HCT116 (cell line): ENCODE data around the gene SOX18. TPM values are rescaled to one million over a fixed set of nuclear protein-coding genes. Genes with fewer than 3 reads are reported as not detected.

Source experiments
- ATAC-seq: fragments of 200-7000 bp; cut with Tn5 transposase; 2 replicates; pipeline ENCODE4 v1.9.1; 2020; ENCODE audit warnings: mild to moderate bottlenecking, moderate library complexity
- BruUV-seq: library from RNA; stranded (reverse); fragments of 400-500 nt; replicated peaks from 2 replicates; lab custom pipeline; 2021; lab: Mats Ljungman, UMichigan
- CTCF ChIA-PET: fragments of 300-600 bp; sonication (Branson Sonifier 250); formaldehyde crosslinking; loops from one replicate; lab custom pipeline; 2021; ENCODE audit warnings: antibody characterized with exemption; lab: Charles Lee
- POLR2A ChIA-PET: fragments of 300-600, 350-600 bp; sonication (Branson Sonifier 250); formaldehyde crosslinking; loops from one replicate; lab custom pipeline; 2021; ENCODE audit warnings: antibody characterized with exemption; lab: Charles Lee
- RAD21 ChIA-PET, 2 experiments: fragments of 300-600 bp; sonication (Branson Sonifier 250); formaldehyde crosslinking; loops; one replicate each; lab custom pipeline; 2023; ENCODE audit warnings: low total read pairs in 2 of 2; ENCODE audit not compliant: uncharacterized antibody in 2 of 2, unreplicated experiment in 2 of 2, low non-redundant PET in 1 of 2; lab: Charles Lee
- DNase-seq: peaks from one replicate; pipeline ENCODE4 v3.0.0-alpha.2; 2010; ENCODE audit warnings: low read depth, low spot score
- H2AFZ ChIP-seq: fragments of 200-600 bp; shearing (Covaris generic), sonication (generic); 2 replicates; pipeline ENCODE4 v1.6.1; 2017; ENCODE audit warnings: low read depth, mixed run types, mixed read lengths, antibody characterized with exemption, low read length; ENCODE audit not compliant: poor library complexity, severe bottlenecking
- H3K27ac ChIP-seq: 2 replicates; pipeline ENCODE4 v1.5.1; 2012; ENCODE audit warnings: low read depth, low read length
- H3K27me3 ChIP-seq: fragments of 200-600 bp; sonication (generic); 2 replicates; pipeline ENCODE4 v1.6.1; 2016; ENCODE audit warnings: mixed run types, low read length, mixed read lengths; ENCODE audit not compliant: insufficient read depth
- H3K36me3 ChIP-seq, 2 experiments: fragments of 200-500 bp in 1 of 2; fragments of 200-600 bp in 1 of 2; sonication (Bioruptor generic) in 1 of 2; sonication (generic) in 1 of 2; 2 replicates each; pipeline versions ENCODE4 v1.5.1 to v1.6.1; 2014 to 2016; ENCODE audit warnings: low read length in 2 of 2, inconsistent platforms in 1 of 2, mixed read lengths in 1 of 2, mixed run types in 1 of 2; ENCODE audit not compliant: insufficient read depth in 2 of 2, control insufficient read depth in 1 of 2
- H3K4me1 ChIP-seq, 2 experiments: fragments of 200-600 bp in 1 of 2; sonication (generic) in 1 of 2; 2 replicates each; pipeline versions ENCODE4 v1.5.1 to v1.6.1; 2012 to 2017; ENCODE audit warnings: low read length in 2 of 2, inconsistent platforms in 1 of 2, mild to moderate bottlenecking in 1 of 2, mixed read lengths in 1 of 2, mixed run types in 1 of 2, moderate library complexity in 1 of 2; ENCODE audit not compliant: insufficient read depth in 2 of 2, control insufficient read depth in 1 of 2
- H3K4me2 ChIP-seq: fragments of 200-600 bp; sonication (generic); 2 replicates; pipeline ENCODE4 v1.6.1; 2017; ENCODE audit warnings: mixed run types, low read length, mixed read lengths
- H3K4me3 ChIP-seq, 2 experiments: fragments of 200-600 bp in 1 of 2; sonication (generic) in 1 of 2; replicated peaks in 1 of 2; 2 replicates each; pipeline ENCODE4 v1.5.1; 2011 to 2016; ENCODE audit warnings: low read length in 2 of 2, control low read depth in 1 of 2, low read depth in 1 of 2, mild to moderate bottlenecking in 1 of 2, mixed read lengths in 1 of 2, mixed run types in 1 of 2
- H3K79me2 ChIP-seq: fragments of 200-600 bp; sonication (generic); 2 replicates; pipeline ENCODE4 v1.6.1; 2017; ENCODE audit warnings: mild to moderate bottlenecking, mixed run types, low read length, moderate library complexity, mixed read lengths; ENCODE audit not compliant: insufficient read depth
- H3K9ac ChIP-seq: fragments of 200-600 bp; sonication (generic); 2 replicates; pipeline ENCODE4 v1.6.1; 2016; ENCODE audit warnings: low read length, mixed read lengths
- H3K9me2 ChIP-seq: fragments of 200-600 bp; sonication (generic), shearing (Covaris generic); 2 replicates; pipeline ENCODE4 v1.6.1; 2017; ENCODE audit warnings: mixed run types, mild to moderate bottlenecking, moderate library complexity; ENCODE audit not compliant: insufficient read depth
- H3K9me3 ChIP-seq, 2 experiments: fragments of 200-500 bp in 1 of 2; fragments of 200-600 bp in 1 of 2; sonication (Bioruptor generic) in 1 of 2; sonication (generic) in 1 of 2; 2 replicates each; pipeline ENCODE4 v1.6.1; 2014 to 2017; ENCODE audit warnings: low read length in 2 of 2, mixed read lengths in 2 of 2, inconsistent platforms in 1 of 2, low read depth in 1 of 2, mild to moderate bottlenecking in 1 of 2, mixed run types in 1 of 2, moderate library complexity in 1 of 2; ENCODE audit not compliant: control insufficient read depth in 1 of 2, insufficient read depth in 1 of 2
- H4K20me1 ChIP-seq: fragments of 200-600 bp; sonication (generic), shearing (Covaris generic); 2 replicates; pipeline ENCODE4 v1.6.1; 2017; ENCODE audit warnings: mixed run types, mild to moderate bottlenecking, moderate library complexity; ENCODE audit not compliant: insufficient read depth
- CEBPB ChIP-seq: IDR thresholded peaks from 2 replicates; pipeline ENCODE4 v1.6.1; 2012; ENCODE audit warnings: low read depth
- EZH2 ChIP-seq: fragments of 200-600 bp; sonication (generic); IDR thresholded peaks from 2 replicates; pipeline ENCODE4 v1.6.1; 2017; ENCODE audit warnings: antibody characterized with exemption, mixed run types
- EZH2phosphoT487 ChIP-seq: fragments of 200-600 bp; IDR thresholded peaks from 2 replicates; pipeline ENCODE4 v1.6.1; 2018; ENCODE audit warnings: antibody characterized with exemption, borderline replicate concordance
- JUND ChIP-seq: IDR thresholded peaks from 2 replicates; pipeline ENCODE4 v1.6.1; 2012
- POLR2A ChIP-seq: IDR thresholded peaks from 2 replicates; pipeline ENCODE4 v1.7.0; 2011; ENCODE audit warnings: borderline replicate concordance; ENCODE audit not compliant: insufficient read depth, insufficient read length; ENCODE audit errors: extremely low read depth
- SIN3A ChIP-seq: IDR thresholded peaks from 2 replicates; pipeline ENCODE4 v1.6.1; 2012; ENCODE audit warnings: low read depth
- TCF7L2 ChIP-seq: IDR thresholded peaks from 2 replicates; pipeline ENCODE4 v1.7.0; 2011; ENCODE audit warnings: borderline replicate concordance, inconsistent platforms; ENCODE audit not compliant: insufficient read depth, insufficient read length; ENCODE audit errors: extremely low read depth
- ZFX ChIP-seq: fragments of 450-650 bp; IDR thresholded peaks from 2 replicates; pipeline ENCODE4 v1.6.1; 2017
- ZNF274 ChIP-seq: fragments of 200-500 bp; sonication (Bioruptor generic); IDR thresholded peaks from 2 replicates; pipeline ENCODE4 v1.6.1; 2014; ENCODE audit warnings: mild to moderate bottlenecking, low read depth, low read length, inconsistent platforms
- intact Hi-C: fragments of 100-400 bp; cut with micrococcal nuclease; formaldehyde crosslinking; loops from 2 replicates; pipeline ENCODE4 v1.10.0; 2022
- total RNA-seq: library from RNA; stranded (reverse); gene quantifications from one replicate; pipeline ENCODE4 v1.2.1, GENCODE V29; 2021; ENCODE audit not compliant: unreplicated experiment
- TF ChIP-seq, protein P1 (sequence below): IDR thresholded peaks from 2 replicates; pipeline ENCODE4 v1.6.1; 2012
- TF ChIP-seq, protein P2 (sequence below): IDR thresholded peaks from 2 replicates; pipeline ENCODE4 v1.6.1; 2011; ENCODE audit warnings: mild to moderate bottlenecking, low read length, moderate library complexity; ENCODE audit not compliant: insufficient replicate concordance; ENCODE audit errors: extremely low read depth

Gene SOX18
- total RNA-seq, 1 experiment from 2014 or later, result 3.3 TPM

DNA sequence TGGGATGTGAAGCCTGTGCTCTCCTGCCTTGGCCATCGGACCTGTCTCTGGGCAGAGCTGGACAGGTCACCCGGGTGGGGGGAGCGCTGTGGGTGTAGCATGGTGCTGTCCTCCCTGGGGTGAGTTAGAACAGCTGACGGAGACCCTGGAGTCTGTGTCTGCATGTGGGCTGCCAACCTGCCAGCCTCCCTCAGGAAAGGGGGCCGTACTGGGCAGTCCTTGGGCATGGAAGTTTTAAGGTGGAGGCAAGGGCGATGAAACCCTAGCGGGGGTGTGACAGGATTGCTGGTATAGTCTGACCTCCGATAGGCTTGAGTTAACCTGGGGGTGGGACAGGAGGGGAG is 2.4 kb downstream of the SOX18 start:
- CTCF ChIA-PET, result interaction anchor here (1.1 kb wide), 1 partner anchor 8 kb away, joined by 3 read pairs; no protein-coding TSS in a partner anchor
- Histone ChIP-seq H3K9ac (no peak overlapping the region), H3K4me2 (no peak overlapping the region), H3K9me3 (no peaks in the 10 kb centered on the region), H3K36me3 (no peaks in the 10 kb centered on the region), H4K20me1 (no peaks in the 10 kb centered on the region), H3K4me1 (peaks cover 27 to 34% of the 10 kb centered on the region in 2 experiments), H3K9me2 (no peaks in the 10 kb centered on the region), H3K79me2 (no peaks in the 10 kb centered on the region), H3K4me3 (no peak overlapping the region), H2AFZ (no peak overlapping the region), H3K27me3 (no peaks in the 10 kb centered on the region), H3K27ac (no peak overlapping the region)
- RAD21 ChIA-PET, result no interaction called here
- intact Hi-C loops, result no loop called here
- TF ChIP-seq, protein P1, sequence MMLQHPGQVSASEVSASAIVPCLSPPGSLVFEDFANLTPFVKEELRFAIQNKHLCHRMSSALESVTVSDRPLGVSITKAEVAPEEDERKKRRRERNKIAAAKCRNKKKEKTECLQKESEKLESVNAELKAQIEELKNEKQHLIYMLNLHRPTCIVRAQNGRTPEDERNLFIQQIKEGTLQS, result no peak
- no peak for TF ChIP-seq EZH2
- TF ChIP-seq TCF7L2, result no peak
- no peak for TF ChIP-seq JUND
- no peak for TF ChIP-seq ZNF274
- no peak for TF ChIP-seq SIN3A
- no peak for TF ChIP-seq CEBPB
- TF ChIP-seq, protein P2, sequence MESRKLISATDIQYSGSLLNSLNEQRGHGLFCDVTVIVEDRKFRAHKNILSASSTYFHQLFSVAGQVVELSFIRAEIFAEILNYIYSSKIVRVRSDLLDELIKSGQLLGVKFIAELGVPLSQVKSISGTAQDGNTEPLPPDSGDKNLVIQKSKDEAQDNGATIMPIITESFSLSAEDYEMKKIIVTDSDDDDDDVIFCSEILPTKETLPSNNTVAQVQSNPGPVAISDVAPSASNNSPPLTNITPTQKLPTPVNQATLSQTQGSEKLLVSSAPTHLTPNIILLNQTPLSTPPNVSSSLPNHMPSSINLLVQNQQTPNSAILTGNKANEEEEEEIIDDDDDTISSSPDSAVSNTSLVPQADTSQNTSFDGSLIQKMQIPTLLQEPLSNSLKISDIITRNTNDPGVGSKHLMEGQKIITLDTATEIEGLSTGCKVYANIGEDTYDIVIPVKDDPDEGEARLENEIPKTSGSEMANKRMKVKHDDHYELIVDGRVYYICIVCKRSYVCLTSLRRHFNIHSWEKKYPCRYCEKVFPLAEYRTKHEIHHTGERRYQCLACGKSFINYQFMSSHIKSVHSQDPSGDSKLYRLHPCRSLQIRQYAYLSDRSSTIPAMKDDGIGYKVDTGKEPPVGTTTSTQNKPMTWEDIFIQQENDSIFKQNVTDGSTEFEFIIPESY, result no peak
- no peak for TF ChIP-seq EZH2phosphoT487
- TF ChIP-seq POLR2A, result no peak
- TF ChIP-seq ZFX, result no peak
- TSS peak; percentile 60 for BruUV-seq
- ATAC-seq, result no peak
- no peak for DNase-seq
- POLR2A ChIA-PET, result interaction anchor here (0.7 kb wide), 1 partner anchor 9 kb away, joined by 3 read pairs; no protein-coding TSS in a partner anchor
